Activated CD4-positive, alpha-beta T cell treated with anti-CD3 and anti-CD28 coated beads, Interleukin-2, Interleukin-4, amounts not matched to agents 100 ng/mL and 50 ng/mL, durations not matched to agents 16 hours and 8 hours (primary cell): ENCODE measurements around the gene THAP10.
"Not testable (repeated sequence)": the region's sequence is repeated elsewhere in the genome, so short reads cannot be mapped to it uniquely, and the experiment has no call there.

Experiments used
- DNase-seq: peaks from one replicate; pipeline ENCODE4 v3.0.0-alpha.2; 2020; ENCODE audit warnings: low spot score

Gene THAP10

DNA sequence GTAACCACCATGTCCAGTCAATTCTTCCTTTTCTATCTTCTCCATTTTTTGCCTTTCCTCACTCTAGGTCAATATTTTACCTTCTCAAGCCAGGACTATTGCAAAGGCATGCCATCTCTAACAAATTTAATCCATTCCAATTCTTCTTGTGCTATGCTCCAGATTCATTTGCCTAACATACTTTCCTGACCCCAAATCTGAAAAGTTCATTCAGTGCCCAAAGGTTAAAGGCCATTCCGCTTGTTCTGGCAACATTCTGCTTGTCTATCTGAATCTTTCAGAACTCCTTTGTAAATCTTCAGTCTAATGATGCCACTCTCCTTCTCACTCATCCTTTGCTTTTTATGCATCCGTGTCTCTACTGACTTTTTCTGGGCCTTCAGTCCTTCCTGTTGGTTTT is 15.6 kb downstream of the THAP10 start:
- DNase-seq = no peak

DNA sequence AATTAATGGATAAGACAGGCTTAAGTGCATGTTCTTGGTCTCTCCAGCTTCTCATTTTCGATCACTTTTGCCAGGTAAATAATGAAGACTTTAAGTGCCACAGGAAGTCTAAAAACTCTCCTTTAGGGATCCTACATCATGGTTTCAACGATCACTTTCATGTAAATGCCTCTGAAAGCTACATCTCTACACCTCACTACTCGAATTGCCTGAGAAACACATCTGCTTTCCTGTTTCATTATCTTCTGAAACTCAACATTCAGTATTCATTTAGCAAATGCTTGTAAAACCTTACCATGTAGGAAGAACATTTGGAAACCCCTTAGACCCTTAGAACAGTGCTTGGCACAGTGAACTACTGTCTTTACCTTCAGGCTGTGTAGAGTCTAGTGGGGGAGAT is 16.2 kb downstream of the THAP10 start:
- DNase-seq = no peak

DNA sequence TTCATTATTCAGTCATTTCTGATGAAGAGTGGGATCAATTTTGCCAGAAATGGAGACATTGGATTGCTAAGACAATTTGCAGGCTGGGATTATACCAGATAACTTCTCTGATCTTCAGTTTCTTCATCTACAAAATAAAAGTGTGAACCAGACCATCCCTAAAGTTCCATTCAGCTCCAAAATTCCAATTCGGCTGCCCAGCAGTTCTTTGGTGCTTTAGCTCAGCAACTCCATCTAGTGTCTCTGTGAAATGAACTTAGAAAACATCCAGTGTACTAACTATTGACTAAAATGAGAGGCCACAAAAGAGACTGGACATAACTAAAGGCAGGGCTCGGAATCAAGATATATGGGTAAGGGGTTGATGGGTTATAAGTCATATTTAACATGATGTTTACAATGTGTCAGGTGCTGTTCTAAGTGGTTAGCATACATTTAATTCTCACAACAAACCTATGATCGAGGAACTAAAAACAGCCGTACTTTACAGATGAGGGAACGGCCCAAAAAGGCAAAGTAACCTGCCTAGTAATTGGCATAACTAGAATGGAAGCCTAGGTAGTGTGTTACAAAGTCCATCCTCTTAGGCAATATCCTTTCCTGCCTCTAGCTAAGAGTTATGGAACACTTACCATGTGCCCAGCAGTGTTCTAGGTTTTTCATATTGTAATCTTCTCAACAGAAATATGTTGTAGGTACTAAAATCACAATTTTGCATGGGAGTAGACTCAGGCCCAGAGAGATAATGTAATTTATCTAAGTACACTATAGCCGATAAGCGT is 17.0 kb downstream of the THAP10 start:
- DNase-seq = no peak

DNA sequence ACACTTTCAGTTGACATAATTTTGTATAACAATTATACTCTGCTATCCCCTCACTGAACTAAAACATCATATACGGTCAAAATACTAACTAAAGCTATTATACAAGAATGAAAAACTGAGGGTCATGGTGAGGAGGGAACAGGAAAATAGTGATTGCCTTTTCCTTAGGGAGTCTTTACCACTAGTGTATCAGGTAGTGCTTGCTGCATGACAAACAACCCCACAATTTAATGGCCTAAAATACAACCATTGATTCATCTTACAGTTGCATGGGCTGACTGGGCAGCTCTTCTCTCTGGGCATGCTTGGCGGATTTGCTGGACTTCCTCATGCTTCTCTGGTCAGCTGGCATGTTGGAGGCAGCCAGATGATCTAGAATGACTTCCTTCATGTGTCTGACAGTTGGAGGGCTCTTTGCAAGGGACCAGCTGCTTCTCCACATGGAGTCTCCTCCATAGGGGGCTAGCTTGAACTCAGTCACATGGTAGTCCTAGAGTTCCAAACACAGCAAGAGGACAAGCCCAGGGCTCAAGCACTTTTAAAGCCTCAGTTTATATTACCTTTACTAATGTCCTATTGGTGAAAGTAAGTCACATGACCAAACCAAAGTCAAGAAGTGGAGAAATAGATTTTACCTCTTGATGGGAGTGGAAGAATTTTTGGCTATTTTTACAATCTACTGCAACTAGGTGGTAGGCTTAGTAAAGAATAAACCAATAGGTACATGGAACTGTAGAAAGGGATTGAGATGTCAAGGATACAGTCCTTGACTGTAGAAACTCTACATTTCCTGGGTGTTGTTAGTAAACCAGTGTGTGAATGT is 18.8 kb downstream of the THAP10 start:
- DNase-seq = no peak

DNA sequence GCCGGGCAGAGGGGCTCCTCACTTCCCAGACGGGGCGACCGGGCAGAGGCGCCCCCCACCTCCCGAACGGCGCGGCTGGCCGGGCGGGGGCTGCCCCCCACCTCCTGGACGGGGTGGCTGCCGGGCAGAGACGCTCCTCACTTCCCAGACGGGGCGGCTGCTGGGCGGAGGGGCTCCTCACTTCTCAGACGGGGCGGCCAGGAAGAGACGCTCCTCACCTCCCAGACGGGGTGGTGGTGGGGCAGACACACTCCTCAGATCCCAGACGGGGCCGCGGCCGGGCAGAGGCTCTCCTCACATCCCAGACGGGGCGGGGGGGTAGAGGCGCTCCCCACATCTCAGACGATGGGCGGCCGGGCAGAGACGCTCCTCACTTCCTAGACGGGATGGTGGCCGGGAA is 20.7 kb downstream of the THAP10 start:
- not testable (repeated sequence) for DNase-seq

DNA sequence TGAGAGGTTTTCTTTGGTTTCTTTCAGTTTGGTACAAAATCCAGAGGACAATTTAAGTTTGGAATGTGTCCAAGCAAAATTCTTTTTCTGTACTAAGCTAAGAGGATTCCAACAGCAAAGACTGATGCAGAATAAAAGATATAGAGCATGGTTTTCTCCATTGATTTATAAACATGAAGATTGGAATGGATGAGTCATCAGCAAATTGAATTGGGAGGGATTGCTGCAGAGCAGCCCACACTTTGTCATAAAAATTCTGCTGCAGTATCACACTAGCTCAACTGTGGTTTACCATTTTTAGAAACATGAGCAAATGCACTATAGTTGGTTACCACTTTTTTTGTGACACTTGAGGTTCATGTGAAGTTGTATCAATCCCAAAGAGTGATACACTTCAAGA is 22.2 kb downstream of the THAP10 start:
- DNase-seq = no peak

DNA sequence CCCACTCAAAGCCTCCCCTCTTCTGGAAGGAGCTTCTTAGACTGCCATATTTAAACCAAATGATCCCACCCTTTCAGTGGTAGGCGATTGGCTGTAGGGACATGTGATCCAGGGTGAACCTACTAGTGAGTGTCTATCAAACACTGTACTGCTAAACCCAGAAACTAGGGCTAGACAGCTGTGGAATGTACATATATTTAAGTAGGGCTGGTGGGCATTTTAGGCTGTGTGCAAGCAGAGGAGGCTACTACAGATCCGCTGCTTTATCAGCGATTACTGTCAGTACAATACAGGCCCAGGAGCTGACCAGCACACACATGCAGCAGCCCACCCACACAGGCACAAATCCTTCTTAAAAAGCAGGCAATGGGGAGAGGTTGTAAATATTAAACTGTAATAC is 22.9 kb downstream of the THAP10 start:
- DNase-seq = no peak

DNA sequence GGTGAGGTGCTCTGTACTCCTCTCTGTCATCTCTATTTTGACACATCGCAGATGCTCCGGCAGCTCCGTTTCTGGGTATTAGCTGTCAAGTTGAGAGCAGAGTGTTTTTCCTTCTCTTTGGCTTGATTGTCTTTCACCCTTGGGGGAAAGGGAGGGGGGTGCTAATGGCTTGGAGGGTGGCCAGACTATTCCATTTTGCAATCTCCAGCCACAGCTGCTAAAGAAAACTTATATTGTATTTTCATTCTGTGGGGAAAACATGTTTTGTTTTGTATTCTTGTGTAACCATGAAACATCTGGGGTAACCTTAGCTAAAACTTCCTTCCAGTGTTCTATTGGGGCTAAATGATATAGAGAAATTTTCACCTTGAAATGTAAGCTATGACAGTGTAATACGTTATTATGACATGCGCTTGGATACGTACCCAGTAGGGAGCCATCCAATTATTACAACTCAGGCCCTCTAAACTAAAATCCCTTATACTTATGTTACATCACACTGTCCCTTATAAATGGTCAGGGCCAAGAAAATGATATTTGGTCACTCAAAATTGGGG is 24.2 kb downstream of the THAP10 start:
- DNase-seq = no peak

DNA sequence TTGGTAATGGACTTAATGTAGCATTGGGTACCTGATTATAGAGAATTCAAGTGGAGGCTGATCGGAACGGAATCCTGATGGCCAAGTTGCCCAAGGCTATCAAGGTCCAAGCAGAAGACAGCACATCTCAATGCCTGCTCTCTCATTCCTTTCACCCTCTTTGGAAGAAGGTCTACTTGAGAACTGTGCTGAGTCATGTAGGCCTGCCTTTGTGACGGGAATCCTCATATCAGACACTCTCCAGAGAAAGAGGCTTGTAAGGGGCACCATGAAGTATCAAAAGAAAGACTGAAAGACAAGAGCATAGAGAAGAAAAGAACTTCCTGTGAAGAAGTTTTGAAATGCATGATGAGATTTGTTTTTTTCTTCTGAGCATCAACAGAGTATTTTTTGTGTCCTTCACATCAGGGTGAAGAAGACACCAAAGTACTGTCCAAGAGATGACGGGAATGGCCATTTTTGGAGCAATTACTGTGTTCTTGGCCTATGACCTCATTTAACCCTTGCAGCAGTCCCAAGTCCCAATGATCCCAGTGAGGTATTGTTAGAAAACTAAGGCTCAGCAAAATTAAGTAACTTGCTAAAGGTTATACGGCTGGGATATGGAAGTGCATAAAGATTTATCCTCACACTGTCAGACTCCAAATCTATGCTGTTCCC is 25.1 kb downstream of the THAP10 start:
- DNase-seq = no peak

DNA sequence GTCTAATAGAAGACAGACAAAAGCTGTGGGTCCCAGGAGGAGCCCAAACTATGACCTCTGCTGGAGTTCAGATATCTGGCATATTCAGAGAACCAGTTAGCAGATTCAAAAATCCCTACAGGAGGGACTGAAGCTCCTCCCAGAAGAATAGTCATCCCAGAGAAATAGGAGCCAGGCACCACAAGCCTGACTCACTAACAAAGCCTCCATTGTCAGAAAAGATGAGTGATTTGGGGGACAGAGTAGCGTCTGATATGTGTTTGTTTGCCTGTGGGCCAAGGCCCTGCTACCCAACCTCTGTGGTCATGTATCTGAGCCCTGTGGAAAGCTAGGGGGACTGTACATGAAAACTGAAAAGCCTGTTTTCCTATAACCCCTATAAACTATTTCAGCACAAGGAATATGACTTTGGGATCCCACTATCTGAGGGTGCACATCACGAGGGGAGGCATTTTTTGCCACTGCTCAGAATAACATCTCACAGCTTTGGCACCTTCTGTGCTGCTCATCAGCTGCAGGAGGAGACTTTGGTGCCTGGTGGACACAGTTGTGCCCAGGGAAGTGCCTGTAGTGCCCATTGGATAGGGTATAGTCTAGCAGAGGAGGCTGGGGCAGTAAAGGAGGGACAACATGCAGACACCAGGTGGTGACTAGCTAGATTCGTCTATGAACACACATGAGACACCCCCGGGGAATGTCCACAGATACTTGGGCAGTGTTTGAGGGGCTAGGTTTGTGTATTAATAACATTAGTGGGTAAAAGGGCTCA is 28.6 kb downstream of the THAP10 start:
- DNase-seq = no peak

DNA sequence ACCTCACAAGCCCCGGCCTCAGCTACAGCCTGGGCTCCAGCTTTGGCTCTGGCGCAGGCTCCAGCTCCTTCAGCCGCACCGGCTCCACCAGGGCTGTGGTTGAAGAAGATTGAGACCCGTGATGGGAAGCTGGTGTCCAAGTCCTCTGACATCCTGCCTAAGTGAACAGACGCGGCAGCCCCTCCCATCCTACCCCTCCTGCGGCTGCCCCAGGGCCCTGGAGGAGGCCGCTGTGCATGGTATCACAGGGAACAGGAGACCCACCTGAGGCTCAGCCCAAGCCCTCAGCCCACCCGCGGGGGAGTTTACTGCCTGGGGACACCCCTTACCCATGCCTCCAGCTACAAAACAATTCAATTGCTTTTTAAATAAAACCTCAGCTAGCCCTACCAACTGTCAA is 32.2 kb downstream of the THAP10 start:
- DNase-seq = no peak

DNA sequence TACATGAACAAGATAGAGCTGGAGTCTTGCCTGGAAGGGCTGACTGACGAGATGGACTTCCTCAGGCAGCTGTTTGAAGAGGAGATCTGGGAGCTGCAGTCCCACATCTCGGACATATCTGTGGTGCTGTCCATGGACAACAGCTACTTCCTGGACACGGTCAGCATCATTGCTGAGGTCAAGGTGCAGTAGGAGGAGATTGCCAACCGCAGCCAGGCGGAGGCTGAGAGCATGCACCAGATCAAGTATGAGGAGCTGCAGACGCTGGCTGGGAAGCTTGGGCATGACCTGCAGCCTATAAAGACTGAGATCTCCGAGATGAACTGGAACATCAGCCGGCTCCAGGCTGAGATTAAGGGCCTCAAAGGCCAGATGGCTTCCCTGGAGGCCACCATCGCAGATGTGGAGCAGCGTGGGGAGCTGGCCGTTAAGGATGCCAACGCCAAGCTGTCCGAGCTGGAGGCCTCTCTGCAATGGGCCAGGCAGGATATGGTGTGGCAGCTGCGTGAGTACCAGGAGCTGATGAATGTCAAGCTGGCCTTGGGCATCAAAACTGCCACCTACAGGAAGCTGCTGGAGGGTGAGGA is 32.8 kb downstream of the THAP10 start:
- DNase-seq = no peak

DNA sequence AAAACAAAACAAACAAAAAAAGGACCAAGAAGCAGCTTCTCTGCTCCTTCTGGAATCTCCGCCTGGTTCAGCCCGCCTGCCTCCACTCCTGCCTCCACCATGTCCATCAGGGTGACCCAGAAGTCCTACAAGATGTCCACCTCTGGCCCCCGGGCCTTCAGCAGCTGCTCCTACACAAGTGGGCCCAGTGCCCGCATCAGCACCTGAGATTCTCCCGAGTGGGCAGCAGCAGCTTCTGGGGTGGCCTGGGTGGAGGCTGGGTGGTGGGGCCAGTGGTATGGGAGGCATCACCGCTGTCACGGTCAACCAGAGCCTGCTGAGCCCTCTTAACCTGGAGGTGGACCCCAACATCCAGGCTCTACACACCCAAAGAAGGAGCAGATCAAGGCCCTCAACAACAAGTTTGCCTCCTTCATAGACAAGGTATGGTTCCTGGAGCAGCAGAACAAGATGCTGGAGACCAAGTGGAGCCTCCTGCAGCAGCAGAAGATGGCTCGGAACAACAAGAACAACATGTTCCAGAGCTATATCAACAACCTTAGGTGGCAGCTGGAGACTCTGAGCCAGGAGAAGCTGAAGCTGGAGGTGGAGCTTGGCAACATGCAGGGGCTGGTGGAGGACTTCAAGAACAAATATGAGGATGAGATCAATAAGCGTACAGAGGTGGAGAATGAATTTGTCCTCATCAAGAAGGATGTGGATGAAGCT is 33.5 kb downstream of the THAP10 start:
- DNase-seq = not testable (repeated sequence)

DNA sequence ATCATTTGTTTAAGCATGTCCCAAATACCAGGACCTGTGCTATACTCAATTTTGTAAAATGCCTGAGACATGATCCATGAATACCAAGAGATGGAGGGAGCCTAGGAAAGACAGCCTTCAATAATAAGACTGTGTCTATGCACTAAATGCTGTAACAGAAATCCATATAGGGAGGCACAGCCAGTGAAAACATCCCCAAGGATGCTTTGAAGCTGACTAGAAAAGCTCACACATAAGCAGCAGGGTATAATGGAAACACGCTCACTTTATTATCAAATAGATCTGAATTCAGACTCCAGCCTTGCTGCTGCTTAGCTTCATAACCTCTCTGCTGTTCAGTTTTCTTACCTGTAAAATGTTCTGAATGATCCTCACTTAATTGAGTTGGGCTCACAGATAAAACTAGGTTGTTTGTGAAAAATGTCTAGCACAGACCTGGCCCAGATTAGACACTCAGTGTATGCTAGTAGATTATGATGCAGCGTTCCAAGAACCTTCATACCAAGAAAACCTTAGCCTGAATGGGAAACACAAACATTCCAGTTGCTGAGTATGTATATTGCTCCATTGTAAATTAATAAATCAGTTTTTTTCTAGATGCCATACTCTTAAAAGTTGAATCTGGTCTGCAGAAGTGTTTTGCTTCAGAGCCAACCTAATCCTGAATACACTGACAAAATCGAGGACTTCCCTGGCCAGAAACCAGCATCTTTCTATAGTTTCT is 34.5 kb downstream of the THAP10 start:
- no peak for DNase-seq

DNA sequence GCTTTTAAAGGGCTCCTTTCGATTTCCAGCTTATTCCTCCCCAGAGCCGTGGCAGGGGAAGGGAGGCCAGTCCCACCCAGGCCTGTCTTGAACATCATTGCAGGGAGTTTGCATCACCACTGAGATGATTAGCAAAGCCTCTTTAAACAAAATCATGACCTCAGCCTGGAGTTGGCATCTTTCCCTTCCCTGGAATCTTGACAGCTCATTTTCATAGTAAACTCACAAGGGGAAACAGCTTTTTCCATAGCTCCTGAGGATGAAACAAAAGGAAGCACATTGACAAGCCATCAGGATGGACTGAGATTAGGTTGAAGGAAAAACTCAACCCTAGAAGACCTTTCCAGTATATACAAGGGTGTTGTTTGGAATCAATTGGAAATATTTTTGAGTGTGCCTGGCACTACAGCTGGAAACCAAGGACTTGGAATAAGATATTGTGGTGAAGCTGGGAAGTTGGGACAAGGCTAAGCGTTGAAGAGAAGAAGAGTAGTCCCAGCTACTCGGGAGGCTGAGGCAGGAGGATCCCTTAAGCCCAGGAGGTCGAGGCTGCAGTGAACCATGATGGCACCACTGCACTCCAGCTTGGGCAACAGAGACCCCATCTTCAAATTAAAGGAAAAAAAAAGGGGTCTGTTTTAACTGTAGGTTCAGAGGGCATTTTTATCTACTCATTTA is 35.2 kb downstream of the THAP10 start:
- DNase-seq = no peak

DNA sequence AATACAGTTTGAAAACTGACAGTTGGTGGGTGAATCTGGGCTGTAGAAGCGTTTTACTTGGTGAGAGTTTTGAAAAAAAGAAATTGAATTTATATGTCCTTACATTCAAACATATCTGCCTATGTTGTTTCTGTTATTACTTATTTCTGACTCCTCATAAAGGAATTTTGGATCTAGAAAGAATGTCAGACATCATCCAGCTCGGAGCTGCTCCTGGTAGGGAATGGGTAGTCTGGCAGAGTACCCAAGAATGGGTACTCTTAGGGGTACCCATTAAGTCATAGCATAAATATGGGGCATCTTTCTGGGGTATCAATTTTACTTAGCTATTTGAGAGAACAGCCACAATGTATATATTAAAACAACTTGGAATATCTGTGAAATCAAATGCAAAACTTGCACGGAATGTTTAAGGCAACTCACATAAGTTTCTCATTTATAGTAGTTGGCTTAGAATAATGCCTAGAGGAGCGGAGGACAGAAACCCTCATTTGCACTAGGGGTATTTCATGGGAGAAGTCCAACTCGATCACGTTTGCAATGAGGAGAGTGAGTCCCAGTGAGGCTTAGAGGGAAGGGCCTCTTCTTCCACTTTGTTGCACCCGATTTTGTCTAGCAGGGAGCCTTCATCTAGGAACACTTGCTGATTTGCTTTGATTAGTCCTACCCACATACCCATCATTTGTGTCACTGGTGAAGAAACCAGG is 35.9 kb downstream of the THAP10 start:
- no peak for DNase-seq

DNA sequence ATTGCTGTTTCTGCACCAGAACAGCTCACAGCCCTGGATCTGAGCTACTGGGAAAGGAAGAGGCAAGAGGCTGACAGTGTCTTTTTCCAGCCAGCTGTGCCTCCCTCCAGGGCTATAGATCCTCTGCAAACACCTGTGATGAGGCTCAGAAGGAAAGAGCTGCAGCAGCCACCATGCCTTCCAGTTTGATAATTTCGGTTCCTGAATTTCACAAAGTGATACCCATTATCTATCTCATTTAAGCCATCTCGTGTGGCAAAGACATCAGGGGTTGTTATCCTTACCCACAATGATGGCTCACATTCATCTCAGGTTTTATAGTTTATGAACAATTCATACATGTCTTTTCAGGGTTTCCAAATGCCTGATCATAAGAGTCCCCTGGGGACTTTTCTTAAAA is 36.5 kb downstream of the THAP10 start:
- DNase-seq = no peak

DNA sequence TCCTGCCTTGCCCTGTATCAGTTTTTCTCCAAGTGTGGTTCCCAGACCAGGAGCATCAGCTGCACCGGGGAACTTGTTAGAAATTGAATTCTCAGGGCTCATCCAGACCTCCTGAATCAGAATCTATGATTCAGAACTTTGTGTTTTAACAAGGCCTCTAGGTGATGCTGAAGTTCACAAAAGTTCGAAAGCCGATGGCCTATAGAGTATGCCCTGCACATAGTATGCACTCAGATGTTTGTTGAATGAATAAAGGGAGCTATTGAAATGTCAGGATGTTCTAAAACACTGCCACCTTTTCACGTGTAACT is 37.6 kb downstream of the THAP10 start:
- no peak for DNase-seq
